ENCODE data around the gene KIN.

- TF ChIP-seq CTCF (IDR thresholded peaks at IDR 0.05) (no peak), POLR2A (IDR thresholded peaks at IDR 0.05) (no peak)
Observed at GRCh38 chr10:7804216-7804615, 16.4 kb upstream of the KIN start.

Measured in esophagus squamous epithelium (tissue), 4 donors.